ENCODE measurements around the gene LYRM4.

Gene LYRM4

GRCh38 chr6:5213836-5214235 lies 46.9 kb downstream of the LYRM4 start:
- peak; percentile 31 for DNase-seq (ENCODE audit: low read depth, low spot score)
- TF ChIP-seq CTCF (IDR thresholded peaks at IDR 0.05; ENCODE audit: insufficient read depth, low read length, missing control alignments): peak; percentile 66
- ChIA-PET POLR2A (no interaction called here), CTCF (interaction anchor here (0.7 to 5.9 kb wide), 21 partner anchors 9 to 221 kb away, joined by 3 to 75 read pairs (median 5); no protein-coding TSS in a partner anchor)
- H3K4me3 ChIP-seq (ENCODE audit: low read depth, low read length): no peak overlapping the region

GRCh38 chr6:5211492-5211891 lies 49.3 kb downstream of the LYRM4 start:
- DNase-seq (ENCODE audit: low read depth, low spot score): no peak
- no peak for TF ChIP-seq CTCF (IDR thresholded peaks at IDR 0.05; ENCODE audit: insufficient read depth, low read length, missing control alignments)
- POLR2A ChIA-PET: no interaction called here
- no peak overlapping the region for H3K4me3 ChIP-seq (ENCODE audit: low read depth, low read length)
- CTCF ChIA-PET: interaction anchor here (1.2 to 5.9 kb wide), 4 partner anchors 8 to 154 kb away, joined by 3 to 75 read pairs (median 7); no protein-coding TSS in a partner anchor

GRCh38 chr6:5208471-5208971 lies 52.2 kb downstream of the LYRM4 start:
- CTCF ChIA-PET: interaction anchor here (0.9 to 6.4 kb wide), 5 partner anchors 9 to 194 kb away, joined by 3 to 29 read pairs (median 5); no protein-coding TSS in a partner anchor
- DNase-seq (ENCODE audit: low read depth, low spot score): peak; percentile 73
- POLR2A ChIA-PET: no interaction called here
- TF ChIP-seq CTCF (IDR thresholded peaks at IDR 0.05; ENCODE audit: insufficient read depth, low read length, missing control alignments): no peak
- H3K4me3 ChIP-seq (ENCODE audit: low read depth, low read length): no peak overlapping the region

GRCh38 chr6:5208057-5208456 lies 52.7 kb downstream of the LYRM4 start:
- CTCF ChIA-PET: interaction anchor here (0.8 to 6.4 kb wide), 8 partner anchors 9 to 215 kb away, joined by 3 to 29 read pairs (median 4); no protein-coding TSS in a partner anchor
- no peak for TF ChIP-seq CTCF (IDR thresholded peaks at IDR 0.05; ENCODE audit: insufficient read depth, low read length, missing control alignments)
- POLR2A ChIA-PET: no interaction called here

GRCh38 chr6:5206920-5207561 lies 53.7 kb downstream of the LYRM4 start:
- H3K4me3 ChIP-seq (ENCODE audit: low read depth, low read length): no peak overlapping the region
- POLR2A ChIA-PET: no interaction called here
- no peak for TF ChIP-seq CTCF (IDR thresholded peaks at IDR 0.05; ENCODE audit: insufficient read depth, low read length, missing control alignments)

More at GRCh38 chr6:5208057-5208456, 52.7 kb downstream of the LYRM4 start:
- DNase-seq (ENCODE audit: low read depth, low spot score): peak; percentile 41
- no peak overlapping the region for H3K4me3 ChIP-seq (ENCODE audit: low read depth, low read length)

More at GRCh38 chr6:5206920-5207561, 53.7 kb downstream of the LYRM4 start:
- DNase-seq (ENCODE audit: low read depth, low spot score): no peak
- CTCF ChIA-PET: interaction anchor here (1.0 to 6.4 kb wide), 8 partner anchors 8 to 197 kb away, joined by 3 to 29 read pairs (median 4); no protein-coding TSS in a partner anchor

All from AG04449 (cell line).